Measurements from ENCODE around the gene ESYT2.

ESYT2 gene

DNA sequence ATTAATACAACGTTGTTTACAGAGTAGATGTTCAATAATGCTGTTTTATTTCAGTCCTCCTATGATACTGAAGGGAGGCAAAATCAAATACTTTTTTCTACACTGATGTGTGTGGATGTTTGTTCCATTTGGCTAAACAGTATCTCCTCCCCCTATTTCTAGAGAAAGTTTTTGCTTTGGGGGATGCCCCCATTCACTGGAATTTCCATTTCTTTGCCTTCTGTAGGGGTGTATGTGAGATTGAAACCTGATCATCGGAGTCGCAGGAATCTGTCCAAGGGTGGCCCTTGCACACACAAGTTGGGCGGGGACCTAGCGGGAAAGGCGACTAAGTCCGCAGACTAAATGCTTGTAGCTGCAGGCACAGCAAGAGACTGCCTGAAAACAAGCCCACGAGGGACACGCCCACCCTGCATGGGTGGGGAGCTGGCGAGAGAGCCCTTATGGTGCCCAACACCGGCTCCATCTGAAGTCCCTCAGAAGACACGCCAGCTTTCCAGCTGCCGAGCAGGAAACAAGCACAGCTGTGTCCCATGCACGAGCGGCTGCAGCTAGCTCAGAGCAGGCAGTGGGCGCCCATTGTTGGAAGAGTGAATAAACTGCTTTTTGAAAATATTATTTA, 58.0 kb downstream of the ESYT2 start:
- Mint-ChIP-seq H3K4me1 (peaks cover 34% of the 10 kb centered on the region), H3K36me3 (peaks cover 63% of the 10 kb centered on the region), H3K4me3 (no peak overlapping the region), H3K27ac (no peak overlapping the region), H3K27me3 (no peaks in the 10 kb centered on the region), H3K9me3 (peaks cover 3% of the 10 kb centered on the region)
- no peak for DNase-seq
- CTCF ChIA-PET = no interaction called here

DNA sequence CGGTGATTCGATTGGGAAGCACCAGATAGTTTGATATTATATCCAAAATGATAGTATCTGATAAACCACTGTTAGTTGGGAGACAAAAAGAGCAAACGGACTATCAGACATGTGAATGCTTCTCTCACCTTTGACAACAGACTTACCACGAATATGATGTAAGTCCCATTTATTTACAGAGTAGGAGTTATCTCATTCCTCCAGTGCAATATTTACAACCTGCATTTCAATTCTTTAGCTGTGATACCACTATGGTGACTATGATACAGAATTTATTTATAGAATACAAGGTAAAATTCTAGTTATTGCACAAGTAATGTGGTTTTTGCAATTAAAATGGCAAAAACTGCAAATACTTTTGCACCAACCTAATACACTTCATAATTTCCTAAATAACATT, 61.6 kb downstream of the ESYT2 start:
- no peak overlapping the region for H3K4me3 Mint-ChIP-seq
- H3K36me3 Mint-ChIP-seq = peaks cover 60% of the 10 kb centered on the region
- peaks cover 19% of the 10 kb centered on the region for H3K4me1 Mint-ChIP-seq
- no peaks in the 10 kb centered on the region for H3K27me3 Mint-ChIP-seq
- no peaks in the 10 kb centered on the region for H3K9me3 Mint-ChIP-seq
- no peak for DNase-seq
- CTCF ChIA-PET = interaction anchor here (0.8 to 1.7 kb wide), 3 partner anchors 35 to 94 kb away, joined by 3 to 5 read pairs (median 4); no protein-coding TSS in a partner anchor
- no peak overlapping the region for H3K27ac Mint-ChIP-seq

DNA sequence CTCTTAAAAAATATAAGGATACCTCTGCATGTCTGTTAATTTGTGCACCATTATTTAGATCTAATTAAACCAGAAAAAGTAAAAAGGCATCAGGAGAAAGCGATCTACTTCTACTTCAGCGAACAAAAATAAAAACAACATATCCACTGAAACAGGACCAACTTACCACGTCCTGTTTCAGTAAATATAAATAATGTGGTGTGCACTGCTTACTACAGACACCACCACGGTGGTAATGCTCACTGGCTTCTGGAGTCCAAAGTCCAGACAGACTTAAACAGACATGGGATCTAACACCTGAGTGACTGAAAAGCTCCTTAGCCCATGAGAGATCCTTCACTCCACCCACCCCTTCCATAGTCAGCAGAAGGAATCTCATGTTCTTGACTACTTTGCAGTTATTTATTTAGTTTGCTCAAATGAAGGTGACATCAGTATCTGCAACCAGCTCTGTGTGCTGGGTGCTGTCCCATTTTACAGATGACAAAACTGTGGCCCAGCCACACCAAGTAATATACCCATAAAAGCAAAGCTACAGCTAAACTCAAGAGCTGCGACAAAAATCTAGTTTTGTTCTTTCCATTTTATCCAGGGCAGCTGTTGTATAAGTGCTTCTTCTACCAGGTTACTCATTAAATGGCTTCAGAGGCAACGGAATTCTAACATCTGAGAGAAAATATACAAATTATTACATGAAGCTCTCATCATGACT, 62.6 kb downstream of the ESYT2 start:
- CTCF ChIA-PET = interaction anchor here (0.8 to 1.7 kb wide), 3 partner anchors 34 to 95 kb away, joined by 3 to 5 read pairs (median 4); no protein-coding TSS in a partner anchor
- H3K36me3 Mint-ChIP-seq = peaks cover 60% of the 10 kb centered on the region
- H3K9me3 Mint-ChIP-seq = no peaks in the 10 kb centered on the region
- H3K27ac Mint-ChIP-seq = peak overlapping the region; percentile 76
- H3K4me3 Mint-ChIP-seq = no peak overlapping the region
- DNase-seq = no peak
- peaks cover 19% of the 10 kb centered on the region for H3K4me1 Mint-ChIP-seq
- no peaks in the 10 kb centered on the region for H3K27me3 Mint-ChIP-seq

DNA sequence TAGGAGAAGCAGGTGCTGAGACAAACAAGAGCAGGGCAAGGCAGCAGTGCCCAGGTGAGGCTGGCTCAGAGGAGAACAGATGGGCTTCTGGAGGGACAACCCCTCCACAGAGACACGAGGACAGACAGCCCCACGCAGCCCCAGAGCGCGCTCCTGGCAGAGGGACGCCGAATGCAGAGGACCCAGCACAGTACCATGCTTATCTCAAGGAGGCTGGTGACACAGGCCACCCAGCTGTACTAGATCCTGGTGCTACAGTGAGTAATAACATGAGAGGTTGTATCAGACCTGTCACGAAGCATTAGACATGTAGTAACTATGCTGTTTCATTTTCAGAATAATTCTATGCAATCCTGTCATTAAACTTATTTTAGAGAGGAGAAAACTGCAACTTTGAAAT, 64.3 kb downstream of the ESYT2 start:
- no peak overlapping the region for H3K27ac Mint-ChIP-seq

DNA sequence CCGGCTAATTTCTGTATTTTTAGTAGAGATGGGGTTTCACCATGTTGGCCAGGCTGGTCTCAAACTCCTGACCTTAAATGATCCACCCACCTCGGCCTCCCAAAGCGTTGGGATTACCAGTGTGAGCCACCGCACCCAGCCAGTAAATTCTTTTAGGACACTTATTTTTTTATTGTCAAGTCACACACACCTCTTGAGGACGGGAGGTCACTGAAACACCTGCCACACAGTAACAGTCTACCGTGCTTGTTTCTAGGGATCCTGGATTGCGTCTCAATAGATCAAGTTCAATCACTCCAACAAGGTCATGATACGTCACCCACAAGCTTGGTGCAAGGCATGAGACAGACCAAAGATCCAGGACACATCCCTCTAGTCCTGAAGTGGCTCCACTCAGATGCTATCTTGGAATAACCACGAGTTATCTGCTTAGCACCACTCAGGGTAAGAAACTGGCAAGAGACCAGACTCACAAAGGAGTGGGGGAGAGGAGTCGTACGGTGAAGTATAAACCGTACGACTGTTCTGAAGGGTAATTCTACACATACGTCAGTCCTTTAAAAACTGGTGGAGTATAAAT, 65.8 kb downstream of the ESYT2 start:
- CTCF ChIA-PET = no interaction called here
- Mint-ChIP-seq H3K36me3 (peaks cover 76% of the 10 kb centered on the region), H3K27ac (no peak overlapping the region), H3K4me1 (peaks cover 19% of the 10 kb centered on the region), H3K4me3 (no peak overlapping the region), H3K9me3 (no peaks in the 10 kb centered on the region), H3K27me3 (no peaks in the 10 kb centered on the region)
- no peak for DNase-seq

More for the DNA sequence above, 64.3 kb downstream of the ESYT2 start:
- no peak for DNase-seq
- peaks cover 72% of the 10 kb centered on the region for H3K36me3 Mint-ChIP-seq
- H3K4me3 Mint-ChIP-seq = no peak overlapping the region
- peaks cover 19% of the 10 kb centered on the region for H3K4me1 Mint-ChIP-seq
- H3K9me3 Mint-ChIP-seq = no peaks in the 10 kb centered on the region
- CTCF ChIA-PET = no interaction called here
- H3K27me3 Mint-ChIP-seq = no peaks in the 10 kb centered on the region

DNA sequence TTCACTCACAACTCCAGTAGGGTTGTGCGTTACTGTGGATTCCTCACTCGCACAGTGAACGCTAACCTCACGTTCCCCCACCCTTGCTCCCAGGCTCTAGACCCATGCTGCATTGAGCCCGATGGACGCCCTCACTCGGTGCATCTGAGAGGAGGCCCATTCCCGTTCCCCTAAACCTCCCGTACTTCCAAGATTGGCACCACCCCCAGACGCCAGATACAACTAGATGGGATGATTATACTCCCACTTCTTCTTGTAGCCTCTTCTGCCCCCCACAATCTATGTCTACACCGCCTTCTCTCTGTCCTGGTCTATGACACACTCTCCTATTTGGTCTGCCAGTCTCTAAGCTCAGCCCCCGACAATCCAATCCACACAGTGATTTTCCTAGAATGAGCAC, 67.4 kb downstream of the ESYT2 start:
- Mint-ChIP-seq H3K27me3 (no peaks in the 10 kb centered on the region), H3K27ac (peak overlapping the region; percentile 12), H3K36me3 (peaks cover 79% of the 10 kb centered on the region), H3K4me1 (peaks cover 10% of the 10 kb centered on the region), H3K4me3 (no peak overlapping the region), H3K9me3 (no peaks in the 10 kb centered on the region)
- DNase-seq = no peak
- CTCF ChIA-PET = no interaction called here

DNA sequence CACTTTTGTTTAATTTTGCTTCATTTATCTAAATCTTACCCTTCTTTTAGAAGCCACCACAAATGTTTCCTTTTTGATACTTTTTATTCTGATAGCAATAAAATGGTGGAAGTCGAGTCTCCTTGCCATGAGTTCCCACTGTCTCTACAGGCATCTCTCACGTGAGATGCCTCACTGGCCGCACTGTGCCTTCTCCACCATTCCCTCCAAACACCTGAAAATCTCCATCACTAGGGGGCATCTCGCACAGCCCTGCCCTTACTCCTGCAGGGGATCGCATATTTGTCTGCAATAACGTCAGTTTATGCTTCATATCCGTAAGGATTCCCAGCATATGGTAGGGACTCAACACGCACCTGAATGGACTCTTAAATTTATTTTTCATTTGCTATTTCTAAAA, 68.4 kb downstream of the ESYT2 start:
- Mint-ChIP-seq H3K27me3 (no peaks in the 10 kb centered on the region), H3K36me3 (peaks cover 74% of the 10 kb centered on the region), H3K9me3 (no peaks in the 10 kb centered on the region), H3K4me3 (no peak overlapping the region), H3K4me1 (no peaks in the 10 kb centered on the region), H3K27ac (no peak overlapping the region)
- CTCF ChIA-PET = interaction anchor here (1.6 kb wide), 1 partner anchor 216 kb away, joined by 6 read pairs; no protein-coding TSS in a partner anchor
- no peak for DNase-seq

DNA sequence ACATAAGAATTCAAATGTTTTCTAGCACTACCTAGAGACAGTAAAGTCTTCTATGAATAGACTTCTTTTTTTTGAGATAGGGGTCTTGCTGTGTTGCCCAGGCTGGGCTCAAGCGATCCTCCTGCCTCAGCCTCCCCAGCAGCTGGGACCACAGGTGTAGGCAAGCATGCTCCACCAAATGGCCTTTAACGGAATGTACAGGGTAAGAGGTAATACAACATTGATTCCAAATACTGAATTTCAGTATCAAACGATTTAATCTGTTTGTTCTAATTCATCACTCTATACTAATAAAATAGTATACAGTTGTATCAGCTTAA, 68.9 kb downstream of the ESYT2 start:
- Mint-ChIP-seq H3K4me3 (no peak overlapping the region), H3K27me3 (no peaks in the 10 kb centered on the region), H3K4me1 (no peaks in the 10 kb centered on the region), H3K9me3 (no peaks in the 10 kb centered on the region), H3K36me3 (peaks cover 74% of the 10 kb centered on the region), H3K27ac (no peak overlapping the region)
- DNase-seq = no peak
- CTCF ChIA-PET = interaction anchor here (1.6 kb wide), 1 partner anchor 216 kb away, joined by 6 read pairs; no protein-coding TSS in a partner anchor

DNA sequence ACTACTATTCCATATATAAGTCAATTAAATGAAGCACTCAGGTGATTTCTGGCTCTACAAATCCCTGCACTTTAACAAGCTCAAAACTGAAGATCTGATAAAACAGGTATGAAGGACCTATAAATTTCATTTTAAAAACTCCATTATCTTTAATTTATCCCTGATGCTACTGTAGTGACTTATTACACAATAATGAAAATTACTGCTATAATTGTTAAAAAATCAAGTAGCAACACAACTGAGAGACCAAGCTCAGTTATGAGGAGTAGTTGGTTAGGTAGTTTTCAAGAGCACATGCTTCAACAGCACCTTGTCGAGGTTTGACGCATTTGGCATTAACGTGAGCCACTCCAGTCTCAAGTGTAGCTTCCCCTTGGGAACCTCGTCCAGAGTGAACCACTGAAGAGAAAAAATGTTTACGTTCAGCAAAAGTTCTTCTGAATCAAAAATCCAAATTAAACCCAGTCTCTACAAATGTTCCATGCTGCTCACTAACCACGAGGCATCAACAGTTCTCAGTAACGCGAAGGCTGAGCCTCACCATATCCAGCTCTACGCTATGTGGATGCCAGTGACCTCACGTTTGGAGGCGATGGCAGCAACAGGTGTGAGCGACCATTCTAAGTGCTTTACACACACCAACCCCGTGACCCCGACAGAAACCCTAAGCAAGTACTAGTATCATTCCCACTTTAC, 69.4 kb downstream of the ESYT2 start:
- Mint-ChIP-seq H3K9me3 (no peaks in the 10 kb centered on the region), H3K36me3 (peaks cover 74% of the 10 kb centered on the region), H3K27me3 (no peaks in the 10 kb centered on the region), H3K4me1 (no peaks in the 10 kb centered on the region), H3K27ac (no peak overlapping the region), H3K4me3 (no peak overlapping the region)
- DNase-seq = no peak
- CTCF ChIA-PET = interaction anchor here (0.9 to 1.6 kb wide), 2 partner anchors 64 to 217 kb away, joined by 4 to 6 read pairs; no protein-coding TSS in a partner anchor

DNA sequence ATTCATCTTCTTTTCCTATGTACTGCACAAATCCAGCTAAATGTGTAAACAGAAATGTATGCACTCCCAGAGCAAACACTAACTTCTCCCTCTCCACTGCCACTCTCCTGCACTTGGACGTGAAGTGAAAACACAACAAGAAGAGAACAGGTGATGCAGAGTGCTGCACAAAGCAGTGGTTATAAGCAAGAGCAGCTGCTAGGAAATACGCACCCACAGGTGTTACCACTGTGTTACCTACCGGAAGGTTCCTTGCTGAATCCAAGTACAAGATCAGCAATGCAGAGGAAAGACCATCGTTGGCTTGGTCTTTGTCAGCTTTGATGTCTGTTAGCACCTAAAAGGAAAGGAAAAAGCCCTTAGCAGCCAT, 70.1 kb downstream of the ESYT2 start:
- DNase-seq = no peak
- Mint-ChIP-seq H3K27me3 (no peaks in the 10 kb centered on the region), H3K4me3 (no peak overlapping the region), H3K4me1 (no peaks in the 10 kb centered on the region), H3K27ac (no peak overlapping the region), H3K9me3 (no peaks in the 10 kb centered on the region), H3K36me3 (peaks cover 74% of the 10 kb centered on the region)
- CTCF ChIA-PET = interaction anchor here (0.9 kb wide), 1 partner anchor 63 kb away, joined by 4 read pairs; no protein-coding TSS in a partner anchor

DNA sequence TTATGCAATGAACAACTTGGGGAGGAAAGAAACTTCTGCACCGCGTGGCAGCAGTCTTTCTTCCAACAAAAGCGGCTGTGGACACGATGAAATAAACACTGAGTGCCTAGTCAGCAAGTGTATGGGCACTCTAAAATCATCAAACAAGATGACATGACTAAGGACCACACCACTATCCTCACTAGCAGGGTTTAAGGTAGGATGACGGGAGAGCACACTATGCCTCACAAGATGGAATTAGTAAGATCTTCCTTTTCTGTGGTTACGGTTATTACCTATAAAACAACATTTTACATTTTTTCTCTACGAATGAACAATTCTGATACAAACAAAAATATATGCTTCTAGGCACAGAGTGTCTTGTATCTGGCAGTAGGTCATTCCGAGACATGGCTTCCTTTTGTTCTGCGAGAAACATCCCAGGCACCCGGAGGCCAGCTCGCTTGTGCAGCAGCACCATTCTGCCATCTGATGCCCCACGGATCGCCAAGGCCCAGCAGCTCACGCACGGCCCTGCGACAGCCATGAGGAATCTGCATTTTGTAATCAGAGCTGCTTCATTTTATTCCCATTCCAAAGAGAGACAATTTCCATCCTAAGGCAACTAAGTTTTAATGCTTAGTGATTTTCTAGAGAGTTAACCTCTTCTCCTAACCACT, 70.6 kb downstream of the ESYT2 start:
- DNase-seq = no peak
- H3K27ac Mint-ChIP-seq = no peak overlapping the region
- H3K4me1 Mint-ChIP-seq = no peaks in the 10 kb centered on the region
- H3K36me3 Mint-ChIP-seq = peaks cover 71% of the 10 kb centered on the region
- H3K27me3 Mint-ChIP-seq = no peaks in the 10 kb centered on the region
- H3K9me3 Mint-ChIP-seq = no peaks in the 10 kb centered on the region
- CTCF ChIA-PET = no interaction called here
- no peak overlapping the region for H3K4me3 Mint-ChIP-seq

DNA sequence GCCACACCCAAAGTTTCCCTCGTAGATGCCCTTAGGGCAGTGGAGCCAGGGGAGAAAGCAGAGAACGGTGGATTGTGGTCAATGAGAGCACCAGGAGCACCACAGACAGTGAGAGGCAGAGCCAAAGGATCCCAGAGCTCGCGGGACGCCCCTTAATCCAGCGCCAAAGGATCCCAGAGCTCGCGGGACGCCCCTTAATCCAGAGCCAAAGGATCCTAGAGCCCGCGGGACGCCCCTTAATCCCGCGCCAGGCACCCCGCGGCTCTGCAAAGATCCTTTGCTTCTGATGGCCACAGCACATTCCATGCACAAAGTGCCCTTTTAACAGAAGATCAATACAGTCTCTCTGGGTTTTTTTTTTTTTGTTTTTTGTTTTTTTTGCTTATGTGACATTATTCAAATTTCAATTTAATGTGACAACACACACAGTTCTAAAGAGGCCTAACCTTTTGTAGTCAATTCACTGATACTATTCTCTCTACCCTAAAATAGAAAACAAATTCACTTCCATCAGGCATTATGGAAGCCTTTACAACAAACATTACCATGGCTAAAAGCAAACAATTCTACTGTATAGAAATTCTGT, 71.8 kb downstream of the ESYT2 start:
- no peak for DNase-seq
- Mint-ChIP-seq H3K9me3 (no peaks in the 10 kb centered on the region), H3K27me3 (no peaks in the 10 kb centered on the region), H3K36me3 (peaks cover 74% of the 10 kb centered on the region), H3K4me3 (no peak overlapping the region), H3K4me1 (no peaks in the 10 kb centered on the region), H3K27ac (no peak overlapping the region)
- CTCF ChIA-PET = no interaction called here

DNA sequence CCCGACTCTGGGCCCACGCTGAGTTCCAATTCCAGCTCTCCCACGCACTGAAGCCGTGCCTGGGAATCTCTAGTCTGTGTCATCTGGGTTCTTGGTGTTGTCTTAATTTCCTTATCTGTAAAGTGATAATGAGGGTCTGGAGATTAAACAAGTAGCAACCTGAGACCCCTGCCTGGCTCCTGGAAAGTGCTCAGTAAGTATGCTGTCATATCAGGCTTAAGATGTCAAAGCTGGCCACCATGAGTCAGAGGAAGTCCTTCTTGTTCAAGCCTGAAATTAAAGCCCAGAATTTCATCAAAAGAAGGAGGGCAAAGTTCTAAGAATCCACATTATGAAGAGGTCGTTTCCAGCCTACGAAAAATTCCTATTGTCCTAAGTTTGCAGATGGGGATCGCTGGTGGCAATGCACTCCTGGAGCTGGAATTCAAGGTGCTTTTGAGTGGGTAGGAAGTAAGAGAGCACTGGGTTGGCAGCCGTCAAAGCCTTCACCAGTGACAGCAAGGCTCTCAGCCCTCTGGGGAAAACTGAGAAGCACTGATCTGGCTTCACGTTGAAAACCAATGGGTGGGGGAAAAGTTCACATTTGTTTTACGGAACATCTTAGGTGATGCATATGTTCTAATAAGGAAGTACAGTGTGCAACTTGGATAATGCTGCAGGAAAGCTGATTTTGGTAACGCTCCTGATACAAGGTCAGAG, 74.4 kb downstream of the ESYT2 start:
- H3K4me1 Mint-ChIP-seq = no peaks in the 10 kb centered on the region
- H3K4me3 Mint-ChIP-seq = no peak overlapping the region
- H3K27me3 Mint-ChIP-seq = no peaks in the 10 kb centered on the region
- no peaks in the 10 kb centered on the region for H3K9me3 Mint-ChIP-seq
- peaks cover 54% of the 10 kb centered on the region for H3K36me3 Mint-ChIP-seq
- CTCF ChIA-PET = interaction anchor here (2.8 kb wide), 1 partner anchor 222 kb away, joined by 8 read pairs; no protein-coding TSS in a partner anchor
- peak overlapping the region; percentile 60 for H3K27ac Mint-ChIP-seq
- DNase-seq = no peak
